Peyer's patch (tissue), 4 donors: Measurements from ENCODE around the gene SSH2.
A peak's percentile ranks its signal among the peaks of the same experiment; 100 is the strongest.

Experiments
- CTCF ChIP-seq, 6 experiments: fragments of 450-650 bp in 4 of 6; fragments of 200-600 bp in 2 of 6; sonication (generic) in 1 of 6; IDR thresholded peaks; one replicate each; pipeline ENCODE4 v1.5.1; 2017 to 2019; ENCODE audit warnings: antibody characterized with exemption in 6 of 6, mild to moderate bottlenecking in 3 of 6, moderate library complexity in 1 of 6
- POLR2A ChIP-seq, 2 donors: fragments of 450-650 bp; IDR thresholded peaks; one replicate each; pipeline ENCODE4 v1.5.1; 2017; ENCODE audit warnings: antibody characterized with exemption in 2 of 2, mild to moderate bottlenecking in 2 of 2, moderate library complexity in 2 of 2

- no peak for TF ChIP-seq POLR2A (IDR thresholded peaks at IDR 0.05)
- TF ChIP-seq CTCF (IDR thresholded peaks at IDR 0.05): peak in 2 of 6 experiments; percentile 17 to 19
Measured at GRCh38 chr17:29593591-29594518, 336.2 kb downstream of the SSH2 start.
